Endothelial cell of umbilical vein (primary cell): ENCODE data around the gene CYBB.

Experiments used
- EZH2 ChIP-seq: IDR thresholded peaks from 2 replicates; pipeline ENCODE4 v1.6.1; 2012; ENCODE audit warnings: borderline replicate concordance, low read depth, mild to moderate bottlenecking, moderate library complexity, low read length, inconsistent platforms; ENCODE audit not compliant: severe bottlenecking
- FOS ChIP-seq: IDR thresholded peaks from 2 replicates; pipeline ENCODE4 v1.6.1; 2011; ENCODE audit warnings: mild to moderate bottlenecking, low read length, moderate library complexity, borderline replicate concordance; ENCODE audit not compliant: insufficient read depth
- GATA2 ChIP-seq: IDR thresholded peaks from 2 replicates; pipeline ENCODE4 v1.7.0; 2011; ENCODE audit warnings: low read depth, mild to moderate bottlenecking, moderate library complexity, mixed read lengths, low read length; ENCODE audit not compliant: insufficient read length, insufficient read depth
- JUN ChIP-seq: IDR thresholded peaks from 2 replicates; pipeline ENCODE4 v1.6.1; 2011; ENCODE audit warnings: borderline replicate concordance, low read depth; ENCODE audit not compliant: insufficient read length, insufficient read depth
- MAX ChIP-seq: IDR thresholded peaks from 2 replicates; pipeline ENCODE4 v1.6.1; 2011; ENCODE audit not compliant: insufficient read depth, insufficient read length
- MYC ChIP-seq: IDR thresholded peaks from one replicate; pipeline ENCODE4 v1.6.1; 2011; ENCODE audit warnings: mild to moderate bottlenecking, low read depth, low read length
- POLR2A ChIP-seq: IDR thresholded peaks from 2 replicates; pipeline ENCODE4 v1.6.1; 2012; ENCODE audit warnings: low read depth, mild to moderate bottlenecking, control low read depth, low read length
- POLR2AphosphoS5 ChIP-seq: IDR thresholded peaks from 2 replicates; pipeline ENCODE4 v1.6.1; 2012; ENCODE audit warnings: low read depth, mild to moderate bottlenecking, control low read depth, low read length, moderate library complexity; ENCODE audit not compliant: insufficient read depth
- TF ChIP-seq, protein P1 (sequence below), 2 donors: IDR thresholded peaks; 1 replicate in 1 of 2; 2 replicates in 1 of 2; pipeline ENCODE4 v1.5.1; 2011; ENCODE audit warnings: low read length in 2 of 2, mild to moderate bottlenecking in 2 of 2, moderate library complexity in 2 of 2, control low read depth in 1 of 2, inconsistent platforms in 1 of 2, low read depth in 1 of 2; ENCODE audit not compliant: insufficient read depth in 1 of 2; ENCODE audit errors: extremely low read depth in 1 of 2

DNA sequence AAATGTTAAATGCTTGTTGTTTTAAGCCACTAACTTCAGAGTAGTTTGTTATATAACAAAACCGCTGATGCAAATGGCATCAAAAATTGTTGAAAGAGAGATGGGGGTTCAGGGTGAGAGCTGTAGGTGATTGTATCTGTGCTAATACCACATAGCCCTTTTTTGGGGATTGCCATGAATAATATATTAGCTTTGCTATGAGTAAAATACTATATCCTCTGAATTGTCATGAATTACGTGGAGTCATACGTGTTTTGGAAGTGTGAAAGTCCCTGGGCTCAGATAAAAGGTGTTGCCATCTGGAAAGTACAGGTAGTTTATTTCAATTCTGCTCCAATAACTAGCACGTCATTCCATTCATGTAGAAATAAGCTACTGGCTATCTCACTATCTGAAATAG lies 36.9 kb downstream of the CYBB start:
- TF ChIP-seq, protein P1, sequence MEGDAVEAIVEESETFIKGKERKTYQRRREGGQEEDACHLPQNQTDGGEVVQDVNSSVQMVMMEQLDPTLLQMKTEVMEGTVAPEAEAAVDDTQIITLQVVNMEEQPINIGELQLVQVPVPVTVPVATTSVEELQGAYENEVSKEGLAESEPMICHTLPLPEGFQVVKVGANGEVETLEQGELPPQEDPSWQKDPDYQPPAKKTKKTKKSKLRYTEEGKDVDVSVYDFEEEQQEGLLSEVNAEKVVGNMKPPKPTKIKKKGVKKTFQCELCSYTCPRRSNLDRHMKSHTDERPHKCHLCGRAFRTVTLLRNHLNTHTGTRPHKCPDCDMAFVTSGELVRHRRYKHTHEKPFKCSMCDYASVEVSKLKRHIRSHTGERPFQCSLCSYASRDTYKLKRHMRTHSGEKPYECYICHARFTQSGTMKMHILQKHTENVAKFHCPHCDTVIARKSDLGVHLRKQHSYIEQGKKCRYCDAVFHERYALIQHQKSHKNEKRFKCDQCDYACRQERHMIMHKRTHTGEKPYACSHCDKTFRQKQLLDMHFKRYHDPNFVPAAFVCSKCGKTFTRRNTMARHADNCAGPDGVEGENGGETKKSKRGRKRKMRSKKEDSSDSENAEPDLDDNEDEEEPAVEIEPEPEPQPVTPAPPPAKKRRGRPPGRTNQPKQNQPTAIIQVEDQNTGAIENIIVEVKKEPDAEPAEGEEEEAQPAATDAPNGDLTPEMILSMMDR (IDR thresholded peaks at IDR 0.05; ENCODE audit: extremely low read depth in 1 of 2, insufficient read depth in 1 of 2, low read depth in 1 of 2, low read length in 2 of 2): no peak
- no peak for TF ChIP-seq EZH2
- no peak for TF ChIP-seq FOS
- no peak for TF ChIP-seq POLR2A
- TF ChIP-seq JUN: no peak
- no peak for TF ChIP-seq POLR2AphosphoS5
- TF ChIP-seq GATA2: no peak
- no peak for TF ChIP-seq MAX
- no peak for TF ChIP-seq MYC
